HL-60 (cell line): ENCODE results near the gene ACTR5.

Experiments
- DNase-seq, 2 experiments: peaks; one replicate each; pipeline ENCODE4 v3.0.0-alpha.2; 2010 to 2020; ENCODE audit warnings: low read depth in 1 of 2, low spot score in 1 of 2
- H3K27ac ChIP-seq: fragments of 250-450 bp; sonication (Bioruptor Pico); replicated peaks from 2 replicates; pipeline ENCODE4 v1.5.1; 2020; ENCODE audit warnings: mild to moderate bottlenecking, moderate library complexity
- H3K27me3 ChIP-seq: fragments of 250-450 bp; sonication (Bioruptor Pico); 2 replicates; pipeline ENCODE4 v1.5.1; 2021; ENCODE audit warnings: mild to moderate bottlenecking, moderate library complexity; ENCODE audit not compliant: insufficient read depth, poor library complexity, severe bottlenecking
- H3K4me3 ChIP-seq: replicated peaks from 2 replicates; pipeline ENCODE4 v1.5.1; 2011; ENCODE audit warnings: mild to moderate bottlenecking, control low read depth, low read length; ENCODE audit not compliant: insufficient read depth
- GABPA ChIP-seq: IDR thresholded peaks from 2 replicates; pipeline ENCODE4 v1.6.1; 2012; ENCODE audit warnings: low read depth
- POLR2AphosphoS5 ChIP-seq: IDR thresholded peaks from 2 replicates; pipeline ENCODE4 v1.6.1; 2012; ENCODE audit warnings: low read depth
- REST ChIP-seq: IDR thresholded peaks from 2 replicates; pipeline ENCODE4 v1.6.1; 2012; ENCODE audit warnings: low read depth; ENCODE audit not compliant: insufficient replicate concordance
- SPI1 ChIP-seq: IDR thresholded peaks from 2 replicates; pipeline ENCODE4 v1.6.1; 2012; ENCODE audit warnings: low read depth, mild to moderate bottlenecking, borderline replicate concordance
- TF ChIP-seq, protein P1 (sequence below): IDR thresholded peaks from one replicate; pipeline ENCODE4 v1.5.1; 2011; ENCODE audit warnings: low read length, control low read depth, inconsistent platforms; ENCODE audit not compliant: insufficient read depth

Gene ACTR5

GRCh38 chr20:38782275-38782674 is 34.0 kb downstream of the ACTR5 start:
- H3K27ac ChIP-seq: no peak overlapping the region
- no peak for DNase-seq
- TF ChIP-seq REST: no peak
- TF ChIP-seq, protein P1, sequence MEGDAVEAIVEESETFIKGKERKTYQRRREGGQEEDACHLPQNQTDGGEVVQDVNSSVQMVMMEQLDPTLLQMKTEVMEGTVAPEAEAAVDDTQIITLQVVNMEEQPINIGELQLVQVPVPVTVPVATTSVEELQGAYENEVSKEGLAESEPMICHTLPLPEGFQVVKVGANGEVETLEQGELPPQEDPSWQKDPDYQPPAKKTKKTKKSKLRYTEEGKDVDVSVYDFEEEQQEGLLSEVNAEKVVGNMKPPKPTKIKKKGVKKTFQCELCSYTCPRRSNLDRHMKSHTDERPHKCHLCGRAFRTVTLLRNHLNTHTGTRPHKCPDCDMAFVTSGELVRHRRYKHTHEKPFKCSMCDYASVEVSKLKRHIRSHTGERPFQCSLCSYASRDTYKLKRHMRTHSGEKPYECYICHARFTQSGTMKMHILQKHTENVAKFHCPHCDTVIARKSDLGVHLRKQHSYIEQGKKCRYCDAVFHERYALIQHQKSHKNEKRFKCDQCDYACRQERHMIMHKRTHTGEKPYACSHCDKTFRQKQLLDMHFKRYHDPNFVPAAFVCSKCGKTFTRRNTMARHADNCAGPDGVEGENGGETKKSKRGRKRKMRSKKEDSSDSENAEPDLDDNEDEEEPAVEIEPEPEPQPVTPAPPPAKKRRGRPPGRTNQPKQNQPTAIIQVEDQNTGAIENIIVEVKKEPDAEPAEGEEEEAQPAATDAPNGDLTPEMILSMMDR: no peak
- TF ChIP-seq SPI1: no peak
- no peak for TF ChIP-seq GABPA
- no peak for TF ChIP-seq POLR2AphosphoS5
- H3K4me3 ChIP-seq: no peak overlapping the region
- no peaks in the 10 kb centered on the region for H3K27me3 ChIP-seq

- TF ChIP-seq GABPA: no peak
- TF ChIP-seq, protein P1: no peak
- no peak overlapping the region for H3K4me3 ChIP-seq
- DNase-seq: no peak
- H3K27me3 ChIP-seq: no peaks in the 10 kb centered on the region
- no peak overlapping the region for H3K27ac ChIP-seq
Measured at GRCh38 chr20:38787870-38788269, 39.6 kb downstream of the ACTR5 start.

DNA sequence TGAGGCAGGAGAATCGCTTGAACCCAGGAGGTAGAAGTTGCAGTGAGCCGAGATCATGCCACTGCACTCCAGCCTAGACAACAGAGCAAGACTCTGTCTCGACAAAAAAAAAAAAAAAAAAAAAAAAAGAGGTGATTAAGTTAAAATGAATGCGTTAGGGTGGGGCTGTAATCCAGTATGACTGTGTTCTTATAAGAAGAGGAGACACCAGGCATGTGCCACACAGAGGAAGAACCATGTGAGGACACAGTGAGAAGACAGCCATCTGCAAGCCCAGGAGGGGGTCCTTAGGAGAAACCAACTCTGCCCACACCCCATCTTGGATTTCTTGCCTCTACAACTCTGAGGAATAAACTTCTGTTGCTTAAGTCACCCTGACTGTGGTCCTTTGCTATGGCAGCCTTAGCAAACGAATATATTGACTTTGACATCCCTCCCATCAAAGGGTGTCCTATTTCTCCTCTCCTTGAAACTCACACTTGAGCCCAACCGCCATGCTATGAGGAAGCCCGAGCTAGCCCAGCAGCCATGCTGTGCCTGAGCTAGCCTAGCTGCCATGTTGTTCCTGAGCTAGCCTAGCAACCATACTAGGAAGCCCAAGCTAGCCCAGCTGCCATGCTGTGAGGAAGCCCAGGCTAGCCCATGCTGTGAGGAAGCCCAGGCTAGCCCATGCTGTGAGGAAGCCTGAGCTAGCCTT is 41.4 kb downstream of the ACTR5 start:
- Histone ChIP-seq H3K27me3 (no peaks in the 10 kb centered on the region), H3K4me3 (no peak overlapping the region), H3K27ac (no peak overlapping the region)
- TF ChIP-seq REST (no peak), GABPA (no peak), POLR2AphosphoS5 (no peak), SPI1 (no peak)
- TF ChIP-seq, protein P1: no peak
- no peak for DNase-seq
